Limb (tissue), 2 donors: Measurements from ENCODE around the gene NCAPG2.

Experiments
- DNase-seq, 2 donors: peaks; one replicate each; pipeline ENCODE4 v3.0.0-alpha.2; 2016; ENCODE audit errors: extremely low spot score in 2 of 2

Gene NCAPG2

GRCh38 chr7:158581440-158582088 lies 123.0 kb downstream of the NCAPG2 start:
- no peak for DNase-seq
